ENCODE measurements around the gene SH3PXD2A.

The SH3PXD2A gene

GRCh38 chr10:103597003-103597402 is 258.4 kb downstream of the SH3PXD2A start:
- no peak for ATAC-seq

- ATAC-seq: no peak
Measured at GRCh38 chr10:103595933-103596726, 259.2 kb downstream of the SH3PXD2A start.

GRCh38 chr10:103593022-103593570 is 262.3 kb downstream of the SH3PXD2A start:
- ATAC-seq: no peak

- peak in 1 of 2 donors; percentile 49 for ATAC-seq
Measured at GRCh38 chr10:103592186-103593021, 263.0 kb downstream of the SH3PXD2A start.

- ATAC-seq: no peak
Measured at GRCh38 chr10:103590744-103591291, 264.6 kb downstream of the SH3PXD2A start.

GRCh38 chr10:103590060-103590459 is 265.3 kb downstream of the SH3PXD2A start:
- no peak for ATAC-seq

GRCh38 chr10:103589074-103589630 is 266.2 kb downstream of the SH3PXD2A start:
- ATAC-seq: no peak

GRCh38 chr10:103587073-103587472 is 268.3 kb downstream of the SH3PXD2A start:
- no peak for ATAC-seq

- ATAC-seq: no peak
Measured at GRCh38 chr10:103585011-103585405, 270.4 kb downstream of the SH3PXD2A start.

- ATAC-seq: peak; percentile 65 to 66
Measured at GRCh38 chr10:103584216-103585010, 271.0 kb downstream of the SH3PXD2A start.

- ATAC-seq: no peak
Measured at GRCh38 chr10:103583871-103584215, 271.5 kb downstream of the SH3PXD2A start.

- no peak for ATAC-seq
Measured at GRCh38 chr10:103582331-103583123, 272.8 kb downstream of the SH3PXD2A start.

- ATAC-seq: no peak
Measured at GRCh38 chr10:103581499-103581898, 273.9 kb downstream of the SH3PXD2A start.

- no peak for ATAC-seq
Measured at GRCh38 chr10:103580430-103580829, 274.9 kb downstream of the SH3PXD2A start.

GRCh38 chr10:103580011-103580410 is 275.4 kb downstream of the SH3PXD2A start:
- no peak for ATAC-seq

GRCh38 chr10:103578782-103579382 is 276.5 kb downstream of the SH3PXD2A start:
- ATAC-seq: no peak

GRCh38 chr10:103576862-103577261 is 278.5 kb downstream of the SH3PXD2A start:
- ATAC-seq: no peak

GRCh38 chr10:103576076-103576471 is 279.3 kb downstream of the SH3PXD2A start:
- ATAC-seq: no peak

- ATAC-seq: no peak
Measured at GRCh38 chr10:103575416-103576075, 279.8 kb downstream of the SH3PXD2A start.
